Measurements from ENCODE around the gene SALL4. TPM values are rescaled to one million over a fixed set of nuclear protein-coding genes. Genes with fewer than 3 reads are reported as not detected.

The SALL4 gene
- total and polyA plus RNA-seq, 2 of the 8 experiments (the other 6 are each of a cell fraction or from before 2014, with no cell fraction given), result 108 to 235 TPM

DNA sequence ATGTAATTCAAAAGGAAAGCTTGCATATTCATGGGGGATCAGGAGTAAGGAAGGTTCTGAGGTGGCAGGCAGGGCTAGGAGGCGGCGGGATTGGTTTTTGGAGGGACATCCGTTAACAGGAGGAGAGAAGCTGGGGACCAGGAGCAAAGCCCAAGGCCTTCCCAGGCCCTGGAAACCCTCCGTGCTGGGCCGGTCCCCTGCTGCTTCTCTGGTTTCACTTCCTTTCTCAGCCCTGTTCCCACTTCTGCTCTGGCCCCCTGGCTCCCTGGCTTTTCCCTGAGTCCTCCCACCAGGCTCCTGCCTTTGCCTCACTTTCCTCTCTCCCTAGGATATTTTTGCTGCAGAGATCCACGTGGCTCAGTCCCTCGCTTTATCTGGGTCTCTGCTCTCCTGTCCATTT is 26.4 kb upstream of the SALL4 start (continued):
- TF ChIP-seq, protein P1, sequence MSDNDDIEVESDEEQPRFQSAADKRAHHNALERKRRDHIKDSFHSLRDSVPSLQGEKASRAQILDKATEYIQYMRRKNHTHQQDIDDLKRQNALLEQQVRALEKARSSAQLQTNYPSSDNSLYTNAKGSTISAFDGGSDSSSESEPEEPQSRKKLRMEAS (IDR thresholded peaks at IDR 0.05), result no peak
- TF ChIP-seq RFX5 (IDR thresholded peaks at IDR 0.05; ENCODE audit: borderline replicate concordance, low read depth, low read length) (no peak), CHD2 (IDR thresholded peaks at IDR 0.05; ENCODE audit: low read length) (no peak)
